GM12878 (cell line): Measurements from ENCODE around the gene SGTA.
A peak's percentile ranks its signal among the peaks of the same experiment; 100 is the strongest.

Source experiments
- EP300 ChIP-seq, 2 experiments: fragments of 150-350 bp in 1 of 2; IDR thresholded peaks; 2 replicates each; pipeline ENCODE4 v1.6.1; 2011 to 2012; ENCODE audit warnings: low read depth in 2 of 2, low read length in 2 of 2, borderline replicate concordance in 1 of 2, improper control_type of control experiment in 1 of 2, inconsistent platforms in 1 of 2; ENCODE audit not compliant: control insufficient read depth in 1 of 2
- EZH2 ChIP-seq: IDR thresholded peaks from 2 replicates; pipeline ENCODE4 v1.6.1; 2012; ENCODE audit warnings: low read depth, mild to moderate bottlenecking, control low read depth, inconsistent platforms, low read length, borderline replicate concordance; ENCODE audit not compliant: control insufficient read depth
- MXI1 ChIP-seq: fragments of 150-350 bp; IDR thresholded peaks from 2 replicates; pipeline ENCODE4 v1.6.1; 2011; ENCODE audit warnings: low read depth, mild to moderate bottlenecking, inconsistent platforms, low read length, improper control_type of control experiment
- SP1 ChIP-seq: IDR thresholded peaks from one replicate; pipeline ENCODE4 v1.6.1; 2011; ENCODE audit warnings: low read depth, low read length
- SRF ChIP-seq, 2 experiments: IDR thresholded peaks; 2 replicates each; pipeline ENCODE4 v1.6.1; 2011; ENCODE audit warnings: low read depth in 2 of 2, low read length in 2 of 2, mild to moderate bottlenecking in 1 of 2, moderate library complexity in 1 of 2
- SUZ12 ChIP-seq: fragments of 200-600 bp; sonication (generic); IDR thresholded peaks from one replicate; pipeline ENCODE4 v1.6.1; 2018; ENCODE audit warnings: antibody characterized with exemption, mild to moderate bottlenecking; ENCODE audit not compliant: unreplicated experiment
- TAF1 ChIP-seq: IDR thresholded peaks from 2 replicates; pipeline ENCODE4 v1.6.1; 2011; ENCODE audit warnings: mild to moderate bottlenecking, low read depth, low read length, borderline replicate concordance
- TCF7 ChIP-seq: IDR thresholded peaks from 2 replicates; pipeline ENCODE4 v1.6.1; 2014; ENCODE audit warnings: antibody characterized with exemption, borderline replicate concordance
- ZNF217 ChIP-seq: fragments of 450-650 bp; IDR thresholded peaks from 2 replicates; pipeline ENCODE4 v1.6.1; 2017; ENCODE audit warnings: antibody characterized with exemption, mild to moderate bottlenecking
- ZNF622 ChIP-seq: fragments of 450-650 bp; IDR thresholded peaks from 2 replicates; pipeline ENCODE4 v1.6.1; 2017; ENCODE audit warnings: mild to moderate bottlenecking, inconsistent platforms
- TF ChIP-seq, protein P1 (sequence below), 3 experiments: IDR thresholded peaks in 2 of 3; conservative IDR thresholded peaks in 1 of 3; 2 replicates each; pipeline ENCODE4 v1.5.1; 2011; ENCODE audit warnings: low read depth in 3 of 3, low read length in 3 of 3, mild to moderate bottlenecking in 3 of 3, control low read depth in 2 of 3, moderate library complexity in 2 of 3, inconsistent platforms in 1 of 3, mixed read lengths in 1 of 3; ENCODE audit not compliant: control insufficient read depth in 2 of 3, insufficient read depth in 1 of 3; ENCODE audit errors: extremely low read depth in 1 of 3
- TF ChIP-seq, protein P2 (sequence below): IDR thresholded peaks from 2 replicates; pipeline ENCODE4 v1.6.1; 2012; ENCODE audit warnings: low read depth, low read length, improper control_type of control experiment
- TF ChIP-seq, protein P3 (sequence below): IDR thresholded peaks from 2 replicates; pipeline ENCODE4 v1.6.1; 2011; ENCODE audit warnings: mild to moderate bottlenecking, low read depth, low read length, moderate library complexity; ENCODE audit not compliant: insufficient replicate concordance
- TF ChIP-seq, protein P4 (sequence below): fragments of 450-650 bp; IDR thresholded peaks from 2 replicates; pipeline ENCODE4 v1.6.1; 2017; ENCODE audit warnings: mild to moderate bottlenecking, low read depth, inconsistent platforms; ENCODE audit not compliant: poor library complexity, severe bottlenecking

DNA sequence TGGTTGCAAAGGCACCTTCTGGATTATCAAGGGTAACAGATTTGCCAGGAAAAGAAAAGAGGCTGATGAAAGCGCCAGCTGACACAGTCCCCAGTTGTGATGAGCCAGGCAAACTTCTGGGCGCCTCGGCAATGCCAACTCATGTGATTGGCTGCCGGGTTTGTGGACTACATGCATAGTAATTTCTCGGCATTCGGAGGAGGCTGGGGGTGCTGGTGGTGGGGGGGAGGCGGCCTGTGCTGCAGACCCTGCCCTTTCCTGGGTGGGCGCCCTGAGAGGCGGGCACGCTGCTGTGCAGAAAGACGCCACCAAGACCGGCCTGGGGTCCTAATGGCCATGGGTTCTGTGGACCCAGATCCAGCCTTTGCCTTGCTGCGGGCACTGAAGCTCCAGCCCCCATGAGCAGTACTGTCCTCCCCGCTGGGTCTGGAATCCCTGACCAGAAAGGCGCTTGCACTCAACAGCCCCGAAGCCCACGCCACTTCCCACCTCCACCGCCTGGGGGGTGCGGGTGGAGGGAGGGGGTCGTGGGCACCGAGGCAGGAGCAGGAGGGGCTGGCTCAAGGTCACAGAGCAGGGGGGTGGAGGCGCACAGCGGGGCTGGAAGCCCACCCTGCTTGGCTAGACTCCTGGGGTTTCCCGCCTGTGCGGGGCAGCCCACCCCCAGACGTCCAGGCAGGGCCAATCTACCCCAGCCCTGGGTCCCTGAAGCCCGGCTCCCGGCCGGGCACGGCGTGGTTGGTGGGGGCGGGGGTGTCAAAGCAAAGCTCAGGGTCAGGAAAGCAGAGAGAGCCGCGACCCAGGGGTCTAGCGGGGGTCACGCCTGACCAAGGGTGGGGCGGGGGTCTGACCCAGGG lies 62.9 kb downstream of the SGTA start:
- no peak for TF ChIP-seq ZNF622
- TF ChIP-seq TAF1, result no peak
- no peak for TF ChIP-seq ZNF217
- TF ChIP-seq, protein P1, sequence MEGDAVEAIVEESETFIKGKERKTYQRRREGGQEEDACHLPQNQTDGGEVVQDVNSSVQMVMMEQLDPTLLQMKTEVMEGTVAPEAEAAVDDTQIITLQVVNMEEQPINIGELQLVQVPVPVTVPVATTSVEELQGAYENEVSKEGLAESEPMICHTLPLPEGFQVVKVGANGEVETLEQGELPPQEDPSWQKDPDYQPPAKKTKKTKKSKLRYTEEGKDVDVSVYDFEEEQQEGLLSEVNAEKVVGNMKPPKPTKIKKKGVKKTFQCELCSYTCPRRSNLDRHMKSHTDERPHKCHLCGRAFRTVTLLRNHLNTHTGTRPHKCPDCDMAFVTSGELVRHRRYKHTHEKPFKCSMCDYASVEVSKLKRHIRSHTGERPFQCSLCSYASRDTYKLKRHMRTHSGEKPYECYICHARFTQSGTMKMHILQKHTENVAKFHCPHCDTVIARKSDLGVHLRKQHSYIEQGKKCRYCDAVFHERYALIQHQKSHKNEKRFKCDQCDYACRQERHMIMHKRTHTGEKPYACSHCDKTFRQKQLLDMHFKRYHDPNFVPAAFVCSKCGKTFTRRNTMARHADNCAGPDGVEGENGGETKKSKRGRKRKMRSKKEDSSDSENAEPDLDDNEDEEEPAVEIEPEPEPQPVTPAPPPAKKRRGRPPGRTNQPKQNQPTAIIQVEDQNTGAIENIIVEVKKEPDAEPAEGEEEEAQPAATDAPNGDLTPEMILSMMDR (IDR thresholded peaks at IDR 0.05 in 2 of 3, conservative IDR thresholded peaks at IDR 0.05 in 1 of 3; ENCODE audit: control insufficient read depth in 2 of 3, extremely low read depth in 1 of 3, insufficient read depth in 1 of 3, low read depth in 3 of 3, low read length in 3 of 3), result 0 out of 6 replicates have a peak, but pooled peaks of 1 of the 3 experiments have one; percentile 19
- TF ChIP-seq EP300 (IDR thresholded peaks at IDR 0.05; ENCODE audit: borderline replicate concordance in 1 of 2, control insufficient read depth in 1 of 2, low read depth in 2 of 2, low read length in 2 of 2), result no peak
- no peak for TF ChIP-seq TCF7
- TF ChIP-seq EZH2, result no peak
- TF ChIP-seq SUZ12, result peak; percentile 91
- TF ChIP-seq, protein P2, sequence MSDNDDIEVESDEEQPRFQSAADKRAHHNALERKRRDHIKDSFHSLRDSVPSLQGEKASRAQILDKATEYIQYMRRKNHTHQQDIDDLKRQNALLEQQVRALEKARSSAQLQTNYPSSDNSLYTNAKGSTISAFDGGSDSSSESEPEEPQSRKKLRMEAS, result no peak
- TF ChIP-seq, protein P3, sequence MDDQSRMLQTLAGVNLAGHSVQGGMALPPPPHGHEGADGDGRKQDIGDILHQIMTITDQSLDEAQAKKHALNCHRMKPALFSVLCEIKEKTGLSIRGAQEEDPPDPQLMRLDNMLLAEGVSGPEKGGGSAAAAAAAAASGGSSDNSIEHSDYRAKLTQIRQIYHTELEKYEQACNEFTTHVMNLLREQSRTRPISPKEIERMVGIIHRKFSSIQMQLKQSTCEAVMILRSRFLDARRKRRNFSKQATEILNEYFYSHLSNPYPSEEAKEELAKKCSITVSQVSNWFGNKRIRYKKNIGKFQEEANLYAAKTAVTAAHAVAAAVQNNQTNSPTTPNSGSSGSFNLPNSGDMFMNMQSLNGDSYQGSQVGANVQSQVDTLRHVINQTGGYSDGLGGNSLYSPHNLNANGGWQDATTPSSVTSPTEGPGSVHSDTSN, result no peak
- TF ChIP-seq, protein P4, sequence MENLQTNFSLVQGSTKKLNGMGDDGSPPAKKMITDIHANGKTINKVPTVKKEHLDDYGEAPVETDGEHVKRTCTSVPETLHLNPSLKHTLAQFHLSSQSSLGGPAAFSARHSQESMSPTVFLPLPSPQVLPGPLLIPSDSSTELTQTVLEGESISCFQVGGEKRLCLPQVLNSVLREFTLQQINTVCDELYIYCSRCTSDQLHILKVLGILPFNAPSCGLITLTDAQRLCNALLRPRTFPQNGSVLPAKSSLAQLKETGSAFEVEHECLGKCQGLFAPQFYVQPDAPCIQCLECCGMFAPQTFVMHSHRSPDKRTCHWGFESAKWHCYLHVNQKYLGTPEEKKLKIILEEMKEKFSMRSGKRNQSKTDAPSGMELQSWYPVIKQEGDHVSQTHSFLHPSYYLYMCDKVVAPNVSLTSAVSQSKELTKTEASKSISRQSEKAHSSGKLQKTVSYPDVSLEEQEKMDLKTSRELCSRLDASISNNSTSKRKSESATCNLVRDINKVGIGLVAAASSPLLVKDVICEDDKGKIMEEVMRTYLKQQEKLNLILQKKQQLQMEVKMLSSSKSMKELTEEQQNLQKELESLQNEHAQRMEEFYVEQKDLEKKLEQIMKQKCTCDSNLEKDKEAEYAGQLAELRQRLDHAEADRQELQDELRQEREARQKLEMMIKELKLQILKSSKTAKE, result no peak
- TF ChIP-seq MXI1, result no peak
- no peak for TF ChIP-seq SP1
- no peak for TF ChIP-seq SRF (IDR thresholded peaks at IDR 0.05; ENCODE audit: low read depth in 2 of 2, low read length in 2 of 2)
